ENCODE data around the gene MYOM3.

MYOM3 gene

DNA sequence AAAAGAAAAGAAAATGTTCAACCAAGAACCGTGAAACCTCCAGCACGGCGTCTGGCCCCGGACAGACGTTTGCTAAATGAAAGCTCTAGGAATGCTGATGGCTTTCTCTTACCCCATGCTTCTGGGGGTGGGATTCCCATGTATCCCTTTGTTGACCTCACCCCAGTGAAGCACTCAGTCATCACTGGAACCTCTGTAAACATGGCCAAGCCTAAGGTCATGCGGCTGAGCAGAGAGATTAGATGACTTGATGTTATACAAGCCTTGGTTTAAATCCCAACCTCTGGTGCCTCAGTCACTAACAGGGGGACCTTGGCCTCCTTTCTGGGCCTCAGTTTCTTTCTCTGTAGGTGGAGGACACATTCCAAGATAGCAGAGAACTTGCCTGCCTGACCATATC lies 2.8 kb upstream of the MYOM3 start:
- no peak for DNase-seq (ENCODE audit: low read depth, low spot score)

DNA sequence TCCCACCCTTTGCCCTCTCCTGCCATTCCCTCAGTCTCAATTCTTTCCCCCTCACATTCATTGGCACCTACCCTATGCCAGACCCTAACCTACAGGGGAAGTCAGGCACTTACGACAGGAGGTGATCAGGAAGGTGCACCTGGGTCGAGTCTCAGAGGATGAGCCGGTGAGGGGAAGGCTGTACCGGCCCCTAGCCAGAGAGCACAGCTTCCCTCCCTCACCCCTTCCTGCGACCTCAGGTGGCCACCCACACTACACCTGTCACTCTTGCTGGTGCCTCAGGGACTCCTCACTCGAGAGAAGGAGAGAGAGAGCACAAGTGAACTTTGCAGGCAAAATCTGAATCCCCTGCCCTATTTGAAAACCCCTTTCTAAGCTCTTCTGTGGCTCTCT lies 1.7 kb upstream of the MYOM3 start:
- DNase-seq (ENCODE audit: low read depth, low spot score): no peak

DNA sequence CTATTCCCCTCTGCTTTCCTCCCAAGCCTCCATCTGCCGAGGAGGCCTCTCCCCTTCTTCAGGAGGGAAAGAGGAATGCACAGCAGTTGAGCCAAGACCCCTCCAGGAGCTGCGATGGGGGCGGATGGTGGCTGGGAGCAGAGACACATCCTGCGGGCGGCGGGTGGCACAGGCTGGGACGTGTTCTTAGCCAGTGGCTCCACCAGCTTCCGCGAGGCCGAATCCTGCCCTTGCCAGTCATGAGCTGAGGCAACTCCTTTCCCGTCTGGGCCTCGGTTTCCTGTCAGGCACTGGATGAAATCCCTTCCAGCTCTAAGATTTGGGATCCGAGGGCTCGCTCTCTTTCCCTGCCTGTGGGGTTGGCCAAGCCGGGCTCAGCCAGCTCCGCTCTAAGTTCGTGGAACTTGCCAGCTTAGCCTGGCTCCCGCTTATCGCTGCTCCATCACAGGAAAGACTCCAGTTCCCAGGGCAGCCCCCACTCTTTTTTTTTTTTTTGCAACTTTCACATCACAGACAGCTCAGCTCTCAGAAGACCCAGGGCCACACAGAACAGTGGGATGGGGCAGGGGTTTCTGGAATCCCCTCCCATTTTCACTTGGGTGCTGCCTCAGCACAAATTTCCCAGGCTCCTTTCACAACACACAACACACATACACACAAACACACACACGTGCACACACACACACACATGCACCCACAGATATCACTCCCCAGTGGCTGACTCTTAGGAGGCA lies 506 bp downstream of the MYOM3 start:
- DNase-seq (ENCODE audit: low read depth, low spot score): no peak

DNA sequence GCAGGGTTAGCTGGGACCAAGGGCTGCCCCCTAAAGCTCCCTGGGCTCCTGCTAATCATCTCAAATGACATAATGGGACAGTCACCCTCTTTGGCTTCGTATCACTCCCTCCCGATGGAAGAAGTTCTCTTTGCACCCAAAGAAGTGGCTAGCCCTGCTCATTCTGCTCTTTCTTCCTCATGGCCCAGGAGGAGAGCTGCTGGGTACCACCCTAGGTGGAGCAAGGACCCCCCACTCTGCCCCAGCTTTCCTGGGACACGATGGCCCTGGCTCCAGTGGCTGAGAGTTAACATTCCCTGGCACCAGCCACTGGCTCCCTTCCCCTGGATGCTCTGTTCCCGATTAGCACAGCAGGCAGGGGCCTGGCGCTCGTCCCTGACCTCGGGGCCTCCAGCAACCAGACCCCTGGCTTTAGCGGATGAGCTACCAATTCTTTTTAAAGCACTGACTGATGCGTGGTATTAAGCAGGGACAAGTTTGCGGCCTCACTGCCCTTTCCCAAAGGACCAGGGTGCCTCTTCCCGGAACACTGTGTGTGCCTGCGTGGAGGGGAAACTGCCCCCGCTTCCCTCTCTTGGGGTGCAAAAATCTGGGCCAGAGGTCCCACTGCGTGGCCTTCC lies 1.2 kb downstream of the MYOM3 start:
- no peak for DNase-seq (ENCODE audit: low read depth, low spot score)

DNA sequence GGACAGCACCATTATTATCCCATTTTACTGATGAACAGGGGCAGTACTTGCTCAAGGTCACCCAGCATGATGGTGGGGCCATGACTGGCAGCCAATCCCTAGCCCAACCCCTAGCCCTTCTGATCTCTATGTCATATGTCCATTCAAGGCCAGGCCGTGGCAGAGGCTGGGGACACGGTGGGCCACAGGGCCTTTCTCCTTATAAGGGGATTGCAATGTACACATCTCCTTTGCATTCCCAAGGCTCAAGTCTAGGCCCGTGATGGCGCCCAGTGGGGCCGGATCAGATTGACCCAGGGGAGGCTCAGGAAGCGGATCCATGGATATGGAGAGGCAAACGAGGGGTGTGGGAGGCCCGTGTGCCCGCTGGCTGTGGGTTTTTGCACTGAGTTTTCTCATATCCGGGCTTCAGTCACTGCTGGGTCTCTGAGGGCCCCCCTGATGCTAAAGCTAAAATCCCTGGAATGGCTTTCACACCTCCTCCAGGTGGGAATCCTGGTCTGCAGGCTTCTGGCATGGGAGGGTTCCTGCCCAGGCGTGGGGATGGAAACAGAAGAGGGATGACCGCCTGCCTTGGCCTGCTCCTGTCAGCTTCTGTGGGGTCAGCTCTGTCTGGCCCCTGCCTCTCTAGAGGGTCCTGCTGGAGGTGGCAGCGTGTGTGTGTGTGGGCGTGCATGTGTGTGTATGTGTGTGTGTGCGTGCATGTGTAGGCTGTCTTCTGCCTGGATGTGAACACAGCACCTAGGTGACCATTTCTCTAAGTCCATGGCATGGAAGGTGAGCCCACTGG lies 2.1 kb downstream of the MYOM3 start:
- DNase-seq (ENCODE audit: low read depth, low spot score): no peak

DNA sequence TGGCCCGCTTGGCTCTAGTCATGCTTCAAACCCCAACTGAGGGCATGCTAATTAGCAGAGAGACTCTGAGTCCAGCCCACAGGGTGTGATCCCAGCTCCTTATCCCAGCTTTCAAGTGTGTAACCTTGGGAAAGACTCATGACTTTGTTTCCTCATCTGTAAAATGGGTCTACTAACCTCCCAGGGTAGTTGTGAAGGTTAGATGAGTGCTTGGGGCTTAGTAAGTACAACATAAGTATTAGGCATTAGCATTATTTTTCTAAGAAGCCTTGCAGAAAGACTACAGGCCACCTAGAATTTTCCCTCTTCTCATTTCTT lies 2.8 kb downstream of the MYOM3 start:
- no peak for DNase-seq (ENCODE audit: low read depth, low spot score)

DNA sequence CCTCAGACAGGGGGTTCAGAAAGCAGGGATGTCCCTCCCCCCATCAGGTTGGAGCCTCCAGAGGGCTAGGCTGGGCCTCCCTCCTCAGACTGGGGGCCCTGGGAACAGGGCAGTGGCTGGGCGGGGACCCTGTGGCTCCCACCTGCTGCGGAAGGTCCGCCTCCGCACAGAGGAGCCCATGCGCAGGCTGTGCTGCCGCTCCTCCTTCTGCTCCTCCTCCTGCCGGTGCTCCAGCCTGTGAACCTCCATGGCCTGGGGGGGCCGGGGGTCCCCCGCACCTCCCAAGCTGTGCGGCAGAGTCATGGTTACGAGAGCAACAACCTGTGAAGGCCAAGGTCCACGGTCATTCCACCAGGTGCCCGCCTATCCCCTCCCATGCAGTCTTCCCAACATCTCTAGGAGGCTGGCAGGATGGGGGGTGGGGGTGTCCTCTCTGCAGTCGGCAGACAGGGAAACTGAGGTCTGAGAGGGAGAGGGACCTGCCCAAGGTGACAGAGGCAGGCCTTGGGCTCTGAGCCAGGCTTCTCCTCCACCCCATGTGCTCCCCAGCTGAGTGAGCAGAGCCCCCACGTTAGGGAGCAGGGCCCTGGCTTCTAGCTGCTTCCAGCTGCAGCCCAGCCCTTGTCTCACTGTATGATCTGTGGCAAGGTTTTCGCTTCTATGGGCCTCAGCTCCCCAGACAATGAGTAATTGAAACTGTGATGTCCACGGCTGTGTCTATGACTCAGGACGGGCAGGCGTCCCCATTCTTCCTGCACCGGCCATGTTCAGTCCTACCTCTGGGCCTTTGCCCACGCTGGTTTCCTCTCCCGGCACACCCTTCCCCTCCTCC lies 3.4 kb downstream of the MYOM3 start:
- no peak for DNase-seq (ENCODE audit: low read depth, low spot score)

DNA sequence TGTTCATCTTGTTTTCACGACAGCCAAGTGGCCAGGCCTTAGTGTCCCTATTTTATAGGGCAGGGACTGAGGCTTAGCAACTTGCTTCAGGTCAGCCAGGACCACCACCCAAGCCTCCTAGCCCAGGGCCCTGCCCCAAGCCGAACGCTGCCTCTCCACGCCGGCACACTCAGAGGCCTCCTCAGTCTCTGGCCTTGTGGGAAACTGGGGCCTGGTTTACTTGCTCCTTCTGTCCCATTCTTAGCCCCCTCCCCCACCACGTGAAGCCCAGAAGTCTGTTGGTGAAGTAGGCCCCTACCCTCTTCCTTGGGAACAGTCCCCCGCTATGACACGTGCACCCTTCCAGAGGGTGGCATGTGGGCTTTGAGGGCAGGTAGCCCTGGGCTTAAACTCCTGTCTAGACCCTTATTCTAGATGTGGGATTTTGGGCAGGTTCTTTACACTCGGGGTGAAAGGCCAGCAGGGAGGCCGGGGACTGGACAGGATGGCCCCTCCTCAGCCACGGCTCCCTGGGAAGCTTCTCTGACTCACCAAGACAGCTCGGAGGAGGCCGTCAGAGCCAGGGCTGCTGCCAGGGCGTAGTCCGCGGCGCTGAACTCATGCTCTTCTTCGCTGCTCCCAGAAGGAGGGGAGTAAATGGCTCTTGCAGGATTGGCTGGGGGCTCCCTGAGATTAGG lies 4.3 kb downstream of the MYOM3 start:
- DNase-seq (ENCODE audit: low read depth, low spot score): no peak

DNA sequence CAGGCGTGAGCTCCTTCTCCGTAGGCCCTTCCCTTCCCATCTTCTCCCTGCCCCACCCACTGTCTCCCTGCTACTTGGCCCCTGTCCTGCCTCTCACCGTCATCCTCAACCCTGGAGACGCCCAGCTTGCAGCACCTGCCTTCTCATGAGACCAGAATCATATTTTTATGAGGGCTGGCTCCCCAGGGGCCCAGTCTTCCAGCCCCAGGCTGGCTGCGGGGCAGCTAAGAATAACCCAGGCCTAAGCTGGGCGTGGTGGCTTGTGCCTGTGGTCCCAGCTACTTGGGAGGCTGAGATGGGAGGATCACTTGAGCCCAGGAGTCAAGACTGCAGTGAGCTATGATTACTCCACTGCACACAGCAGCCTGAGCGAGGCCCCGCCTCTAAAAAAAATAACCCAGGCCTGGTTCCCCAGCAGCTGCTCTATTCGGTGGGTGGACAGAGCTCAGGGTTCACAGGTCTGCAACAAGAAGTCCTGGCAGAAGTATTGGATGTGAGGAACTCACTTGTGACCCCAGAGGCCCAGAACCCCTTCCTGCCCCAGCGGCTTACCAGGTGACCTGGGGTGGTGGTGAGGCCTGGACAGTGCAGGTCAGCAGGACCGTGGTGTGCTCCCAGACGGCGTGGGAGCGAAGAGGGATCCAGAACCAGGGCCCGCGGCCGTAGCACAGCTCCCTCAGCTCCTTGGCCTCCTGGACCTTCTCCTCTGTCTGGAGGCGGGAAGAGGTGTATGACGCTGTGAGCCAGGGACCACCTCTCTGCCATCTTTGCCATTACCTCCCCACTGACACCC lies 6.4 kb downstream of the MYOM3 start:
- no peak for DNase-seq (ENCODE audit: low read depth, low spot score)

DNA sequence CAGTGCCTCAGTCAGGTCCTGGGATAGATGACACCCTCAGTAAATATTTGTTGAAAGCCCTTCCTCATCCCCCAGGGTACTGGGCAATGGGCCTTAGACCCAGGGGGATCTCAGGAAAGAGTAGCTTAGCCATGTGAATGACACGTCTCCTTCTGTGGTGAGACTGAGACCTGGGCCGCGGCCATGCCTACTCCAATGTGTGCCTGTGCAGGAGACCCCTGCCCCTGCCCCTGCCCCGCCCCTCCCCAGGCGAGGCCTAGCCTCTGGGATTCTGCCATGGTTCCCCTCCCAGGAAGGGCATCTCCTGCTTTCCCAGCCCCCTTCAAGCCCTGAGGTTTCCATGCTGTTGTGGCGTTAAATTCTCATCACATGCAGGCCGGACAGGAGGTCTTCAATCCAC lies 7.1 kb downstream of the MYOM3 start:
- no peak for DNase-seq (ENCODE audit: low read depth, low spot score)

DNA sequence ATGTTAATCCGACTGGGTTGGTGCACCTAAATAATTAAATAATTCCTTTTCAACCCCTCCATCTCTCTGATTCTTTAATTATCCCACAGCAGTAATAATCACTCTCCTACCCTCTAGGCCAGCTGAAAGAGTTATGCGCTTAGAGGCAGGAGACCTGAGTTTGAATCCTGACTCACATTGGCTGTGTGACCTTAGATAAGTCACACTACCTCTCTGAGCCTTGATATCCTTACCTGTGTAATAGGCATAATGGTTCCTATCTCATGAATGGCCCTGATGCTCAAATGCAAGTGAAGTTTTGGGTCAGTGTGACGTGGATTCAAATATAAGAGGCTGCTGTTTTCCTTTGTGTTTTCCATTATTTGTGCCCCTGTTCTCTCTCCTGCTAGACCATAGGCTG lies 8.1 kb downstream of the MYOM3 start:
- no peak for DNase-seq (ENCODE audit: low read depth, low spot score)

DNA sequence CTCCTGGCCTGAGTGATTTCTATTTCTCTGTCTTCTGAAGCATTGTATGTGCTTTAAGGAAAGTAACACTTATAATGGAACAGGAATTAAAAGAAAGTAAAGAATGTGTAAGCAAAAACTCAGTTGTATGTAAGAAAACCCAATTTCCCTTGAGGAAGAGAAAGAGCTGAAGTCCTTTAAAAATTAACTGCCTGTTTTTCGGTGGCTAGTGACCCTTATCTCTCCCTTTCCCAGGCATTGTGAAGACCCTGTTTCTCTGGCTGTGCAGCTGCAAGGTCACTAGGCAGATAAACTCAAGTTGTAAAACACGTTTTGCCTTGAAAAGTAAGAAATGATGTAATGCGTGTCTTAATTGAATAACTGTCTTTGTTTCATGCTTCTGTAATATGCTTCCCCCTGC lies 8.5 kb downstream of the MYOM3 start:
- no peak for DNase-seq (ENCODE audit: low read depth, low spot score)

DNA sequence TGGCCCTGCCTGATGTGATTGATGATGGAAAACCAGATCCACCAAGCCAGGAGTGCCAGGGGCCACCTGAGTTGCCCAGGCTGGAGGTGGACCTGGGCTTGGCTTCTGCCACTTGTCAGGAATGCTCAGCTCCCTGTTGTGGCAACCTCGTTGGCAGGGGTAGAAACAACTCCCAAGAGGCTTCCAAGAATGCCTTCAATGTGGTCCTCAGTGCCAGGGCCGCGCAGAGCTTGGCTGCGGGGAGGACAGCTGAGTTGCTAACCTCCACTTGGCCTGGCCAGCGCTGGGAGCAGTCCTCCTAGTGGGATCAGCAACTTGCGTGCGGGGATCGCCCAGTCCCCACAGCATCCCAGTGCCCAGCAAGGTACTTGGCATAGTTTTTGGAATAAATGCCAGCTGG lies 9.0 kb downstream of the MYOM3 start:
- DNase-seq (ENCODE audit: low read depth, low spot score): no peak

DNA sequence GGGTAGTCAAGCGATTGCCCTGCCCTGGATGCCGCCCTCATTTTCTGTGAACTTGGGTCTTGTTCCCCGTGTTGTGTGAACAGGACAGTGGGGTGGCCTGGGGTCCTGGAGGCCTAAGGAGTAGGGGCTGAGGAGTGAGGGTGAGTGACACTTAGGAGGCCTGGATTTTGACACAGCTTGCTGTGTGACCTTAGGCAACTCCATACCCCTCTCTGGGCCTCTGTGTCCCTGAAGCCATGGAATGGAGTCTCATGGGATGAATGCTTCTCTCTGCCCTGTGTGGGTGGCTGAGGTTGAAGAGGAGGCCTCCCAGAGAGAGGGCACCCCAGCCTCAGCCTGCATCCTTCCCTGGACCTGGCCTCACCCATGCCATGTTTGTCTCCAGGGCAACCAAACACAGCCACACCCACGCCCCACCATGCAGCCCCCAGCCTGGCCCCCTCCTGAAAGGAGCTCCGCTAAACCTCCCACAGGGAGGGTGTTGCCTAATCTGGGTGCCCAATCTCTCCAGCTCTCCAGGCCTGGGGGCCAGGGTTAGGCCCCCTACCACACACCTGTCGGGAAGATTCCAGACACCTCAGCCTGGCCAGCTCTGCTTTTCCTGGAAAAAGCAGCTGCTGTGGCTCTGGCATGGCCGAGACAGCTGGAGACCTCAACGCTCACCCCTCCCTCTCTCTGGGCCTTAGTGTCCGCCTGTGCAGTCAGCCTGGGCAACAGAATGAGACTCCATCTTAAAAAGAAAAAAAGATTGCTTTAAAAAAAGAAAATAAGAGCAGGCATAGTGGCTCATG lies 9.9 kb downstream of the MYOM3 start:
- no peak for DNase-seq (ENCODE audit: low read depth, low spot score)

DNA sequence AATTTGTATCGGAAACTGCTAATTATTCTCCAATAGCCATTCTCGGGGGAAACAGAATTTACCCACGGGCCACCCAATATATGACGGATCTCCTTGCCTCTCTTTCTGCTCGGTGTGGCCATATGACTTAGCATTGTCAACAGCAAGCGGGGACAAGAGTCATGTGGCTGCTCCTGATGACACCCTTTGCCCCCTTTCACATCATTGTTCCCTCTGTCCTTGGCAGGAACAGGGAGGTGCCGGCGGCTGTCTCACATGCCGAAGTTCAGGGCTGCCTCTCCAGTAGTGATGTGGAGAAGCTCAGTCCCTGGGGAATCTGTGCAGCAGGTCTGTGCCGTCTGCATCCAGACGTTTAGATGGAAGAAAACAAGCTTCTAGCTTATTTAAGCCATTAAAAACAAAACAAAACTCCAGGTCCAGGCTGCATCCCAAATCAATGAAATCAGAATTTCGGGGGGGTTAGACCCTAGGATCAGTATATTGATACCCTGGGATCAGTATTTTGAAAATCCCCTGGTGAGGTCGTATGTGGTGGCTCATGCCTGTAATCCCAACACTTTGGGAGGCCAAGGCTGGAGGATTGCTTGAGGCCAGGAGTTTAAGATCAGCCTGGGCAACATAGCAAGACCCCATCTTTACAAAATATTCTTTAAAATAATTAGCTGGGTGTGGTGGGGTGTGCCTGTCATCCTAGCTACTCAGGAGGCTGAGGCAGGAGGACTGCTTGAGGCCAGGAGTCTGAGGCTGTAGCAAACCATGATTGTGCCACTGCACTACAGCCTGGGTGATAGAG lies 10.8 kb downstream of the MYOM3 start:
- no peak for DNase-seq (ENCODE audit: low read depth, low spot score)

DNA sequence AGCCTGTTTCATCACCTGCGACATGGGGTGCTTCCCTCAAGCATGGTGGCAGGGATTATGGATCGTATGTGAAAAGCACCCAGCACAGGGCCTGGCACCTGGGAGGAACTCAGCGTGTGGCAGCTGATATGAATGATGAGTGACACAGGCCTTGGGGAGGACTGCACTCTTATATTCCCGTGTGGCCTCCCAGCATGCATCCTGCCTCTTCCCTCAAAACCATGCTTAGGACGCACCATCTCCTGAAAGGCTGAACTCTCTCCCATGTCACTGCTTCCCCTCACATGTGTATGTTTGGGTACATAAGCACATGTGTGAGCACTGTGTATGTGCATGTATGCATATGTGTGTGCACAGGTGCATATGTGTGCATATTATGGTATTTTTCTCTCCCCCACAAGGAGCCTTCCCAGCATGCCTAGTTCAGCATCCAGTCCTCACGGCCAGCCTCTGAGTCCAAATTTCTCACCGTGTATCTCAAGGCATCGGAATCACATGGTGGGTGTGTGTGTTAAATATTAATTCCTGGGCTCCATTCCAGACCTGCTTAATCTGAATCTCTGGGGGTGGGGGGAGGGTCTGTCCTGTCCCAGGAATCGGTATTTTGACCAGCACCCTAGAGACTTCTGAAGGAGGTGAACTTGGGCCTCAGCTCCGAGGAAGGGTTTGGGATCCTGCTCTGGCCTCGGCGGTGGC lies 12.8 kb downstream of the MYOM3 start:
- DNase-seq (ENCODE audit: low read depth, low spot score): no peak

DNA sequence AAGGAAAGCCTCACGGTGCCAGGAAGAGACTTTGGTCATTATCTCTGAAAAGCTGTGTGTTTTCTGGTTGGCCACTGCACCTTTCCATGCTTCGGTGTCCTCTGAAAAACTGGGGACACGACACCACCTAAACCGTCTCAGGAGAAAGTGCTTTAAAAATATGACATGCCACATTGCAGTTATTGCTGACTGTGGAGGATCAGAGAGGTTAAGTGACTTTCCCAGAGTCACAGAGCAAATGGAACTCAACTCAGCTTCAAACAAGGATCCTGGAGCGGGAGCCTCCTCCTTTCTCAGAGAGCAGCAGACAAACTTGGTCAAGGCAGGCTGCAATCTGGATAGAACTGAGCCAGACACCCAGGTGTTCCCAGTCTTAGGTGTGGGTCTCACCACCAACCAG lies 13.8 kb downstream of the MYOM3 start:
- no peak for DNase-seq (ENCODE audit: low read depth, low spot score)

DNA sequence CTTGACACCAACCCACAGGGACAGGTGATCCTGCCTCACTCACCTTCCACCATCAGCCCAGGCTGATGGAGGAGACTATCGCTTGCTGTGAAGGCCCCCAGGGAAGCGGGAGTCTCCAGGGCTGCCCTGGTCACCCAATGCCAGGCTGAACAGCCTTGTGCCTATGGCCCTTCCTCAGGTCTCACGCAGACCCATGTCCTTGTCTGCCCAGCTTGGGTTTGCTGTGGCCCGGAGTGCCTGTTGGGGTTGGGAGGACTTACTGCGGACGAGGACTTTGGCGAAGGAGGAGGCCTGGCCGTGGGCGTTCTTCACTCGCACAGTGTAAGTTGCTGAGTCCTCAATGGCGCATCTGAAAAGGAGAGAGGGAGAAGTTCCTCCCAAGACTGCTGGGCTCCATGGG lies 14.3 kb downstream of the MYOM3 start:
- DNase-seq (ENCODE audit: low read depth, low spot score): no peak

DNA sequence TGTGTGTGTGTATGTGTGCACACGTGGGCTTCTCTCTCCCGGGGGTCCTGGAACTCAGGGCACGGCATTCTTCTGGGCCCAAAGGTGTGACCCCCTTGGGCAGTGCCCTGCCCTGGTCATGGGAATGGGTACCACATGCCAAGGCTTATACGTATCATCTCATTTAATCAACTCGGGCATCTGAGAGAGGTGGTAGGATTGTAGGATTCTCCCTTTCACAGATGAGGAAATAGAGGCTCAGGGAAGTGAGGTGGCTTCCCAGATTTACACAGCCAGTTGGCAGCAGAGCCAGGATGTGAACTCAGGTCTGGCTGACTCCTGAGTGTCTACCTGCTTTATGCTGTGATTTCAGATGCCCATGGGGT lies 15.2 kb downstream of the MYOM3 start:
- no peak for DNase-seq (ENCODE audit: low read depth, low spot score)
